Gastroesophageal sphincter (tissue), 4 donors: ENCODE results near the gene GRB2. TPM values are rescaled to one million over a fixed set of nuclear protein-coding genes. Genes with fewer than 3 reads are reported as not detected.
"Not testable (repeated sequence)": the region's sequence is repeated elsewhere in the genome, so short reads cannot be mapped to it uniquely, and the experiment has no call there.

ENCODE experiments used
- ATAC-seq: fragments of 150-250 bp; one replicate; pipeline ENCODE4 v1.9.1; 2016; ENCODE audit warnings: mild to moderate bottlenecking, moderate library complexity
- H3K27ac ChIP-seq, 4 donors: fragments of 200-600 bp; sonication (generic) in 3 of 4; 1 replicate in 3 of 4; 2 replicates in 1 of 4; pipeline ENCODE4 v1.5.1; 2016 to 2019
- H3K27me3 ChIP-seq: fragments of 200-600 bp; sonication (generic); one replicate; pipeline ENCODE4 v1.5.1; 2019
- H3K36me3 ChIP-seq, 2 donors: fragments of 200-600 bp; sonication (generic); one replicate each; pipeline ENCODE4 v1.5.1; 2019; ENCODE audit warnings: control low read depth in 1 of 2
- H3K4me1 ChIP-seq, 3 donors: fragments of 200-600 bp; sonication (generic); 1 replicate in 2 of 3; 2 replicates in 1 of 3; pipeline ENCODE4 v1.5.1; 2016 to 2019; ENCODE audit warnings: control low read depth in 2 of 3
- H3K4me3 ChIP-seq, 2 donors: fragments of 200-600 bp; sonication (generic); one replicate each; pipeline ENCODE4 v1.5.1; 2019; ENCODE audit warnings: mild to moderate bottlenecking in 1 of 2, moderate library complexity in 1 of 2
- H3K9me3 ChIP-seq, 3 donors: fragments of 200-600 bp; sonication (generic); one replicate each; pipeline ENCODE4 v1.5.1; 2017 to 2019; ENCODE audit warnings: control low read depth in 2 of 3
- CTCF ChIP-seq, 4 experiments: fragments of 200-600 bp in 2 of 4; fragments of 450-650 bp in 2 of 4; sonication (generic) in 1 of 4; IDR thresholded peaks; one replicate each; pipeline ENCODE4 v1.5.1; 2017 to 2019; ENCODE audit warnings: antibody characterized with exemption in 4 of 4, mild to moderate bottlenecking in 2 of 4, moderate library complexity in 2 of 4
- EP300 ChIP-seq: sonication (generic); formaldehyde crosslinking; IDR thresholded peaks from one replicate; pipeline ENCODE4 v1.6.1; 2017; ENCODE audit warnings: antibody characterized with exemption, mild to moderate bottlenecking
- POLR2A ChIP-seq, 2 donors: fragments of 450-650 bp; IDR thresholded peaks; one replicate each; pipeline ENCODE4 v1.6.1; 2017; ENCODE audit warnings: antibody characterized with exemption in 2 of 2, mild to moderate bottlenecking in 2 of 2, moderate library complexity in 1 of 2
- POLR2AphosphoS5 ChIP-seq: sonication (generic); formaldehyde crosslinking; IDR thresholded peaks from one replicate; pipeline ENCODE4 v1.6.1; 2017; ENCODE audit warnings: antibody characterized with exemption
- WGBS, 2 donors: methylation state at CpG; one replicate each; pipeline ENCODE4 v1.1.5; 2018; ENCODE audit warnings: low coverage in 1 of 2; 5-methylcytosine and 5-hydroxymethylcytosine counted together
- total RNA-seq, 4 donors: library from RNA; depleted of rRNA; stranded (reverse); fragments of >200 nt; gene quantifications; one replicate each; pipeline ENCODE4 v1.1.0, GENCODE V29; 2016

Gene GRB2
- total RNA-seq, 4 donors from 2014 or later, result 80.6 to 113 (median 97.6) TPM

GRCh38 chr17:75373280-75373679 lies 32.2 kb downstream of the GRB2 start:
- H3K27me3 ChIP-seq, result no peaks in the 10 kb centered on the region
- peaks cover 0 to 52% (median 8%) of the 10 kb centered on the region in 3 donors for H3K4me1 ChIP-seq
- no peaks in the 10 kb centered on the region for H3K9me3 ChIP-seq
- H3K36me3 ChIP-seq, result peaks cover 0 to 22% of the 10 kb centered on the region in 2 donors
- WGBS, 2 donors, result 46 to 61% methylated on average over 4 of the region's 4 CpGs
- ATAC-seq, result no peak
- TF ChIP-seq CTCF (IDR thresholded peaks at IDR 0.05) (no peak), POLR2AphosphoS5 (no peak), POLR2A (IDR thresholded peaks at IDR 0.05) (no peak), EP300 (no peak)
- H3K27ac ChIP-seq, result no peak overlapping the region
- H3K4me3 ChIP-seq, result no peak overlapping the region

- H3K9me3 ChIP-seq, result no peaks in the 10 kb centered on the region
- no peak for ATAC-seq
- 85 to 92% methylated on average over 5 of the region's 5 CpGs for WGBS, 2 donors
- peaks cover 0 to 63% (median 8%) of the 10 kb centered on the region in 3 donors for H3K4me1 ChIP-seq
- no peaks in the 10 kb centered on the region for H3K27me3 ChIP-seq
- TF ChIP-seq CTCF (IDR thresholded peaks at IDR 0.05) (no peak), POLR2AphosphoS5 (no peak), EP300 (no peak), POLR2A (IDR thresholded peaks at IDR 0.05) (no peak)
- no peak overlapping the region for H3K4me3 ChIP-seq
- peaks cover 0 to 18% of the 10 kb centered on the region in 2 donors for H3K36me3 ChIP-seq
- H3K27ac ChIP-seq, result no peak overlapping the region
Measured at GRCh38 chr17:75371981-75372380, 33.5 kb downstream of the GRB2 start.

GRCh38 chr17:75371339-75371738 lies 34.1 kb downstream of the GRB2 start:
- Histone ChIP-seq H3K36me3 (peaks cover 0 to 12% of the 10 kb centered on the region in 2 donors), H3K4me1 (peaks cover 0 to 69% (median 13%) of the 10 kb centered on the region in 3 donors), H3K27me3 (no peaks in the 10 kb centered on the region), H3K9me3 (no peaks in the 10 kb centered on the region), H3K27ac (peak overlapping the region in 1 of 4 donors; percentile 71), H3K4me3 (no peak overlapping the region)
- ATAC-seq, result no peak
- TF ChIP-seq POLR2A (IDR thresholded peaks at IDR 0.05) (no peak), POLR2AphosphoS5 (no peak), CTCF (IDR thresholded peaks at IDR 0.05) (no peak), EP300 (no peak)
- 62 to 78% methylated on average over 6 of the region's 6 CpGs for WGBS, 2 donors

GRCh38 chr17:75370286-75370915 lies 35.1 kb downstream of the GRB2 start:
- H3K36me3 ChIP-seq, result peaks cover 0 to 7% of the 10 kb centered on the region in 2 donors
- no peak overlapping the region for H3K4me3 ChIP-seq
- TF ChIP-seq EP300 (no peak), CTCF (IDR thresholded peaks at IDR 0.05) (no peak), POLR2AphosphoS5 (peak; percentile 48), POLR2A (IDR thresholded peaks at IDR 0.05) (no peak)
- H3K9me3 ChIP-seq, result no peaks in the 10 kb centered on the region
- peak overlapping the region in 3 of 4 donors; percentile 55 to 71 (median 62) for H3K27ac ChIP-seq
- 40 to 46% methylated on average over 6 to 8 of the region's 8 CpGs for WGBS, 2 donors
- peak; percentile 46 for ATAC-seq
- H3K4me1 ChIP-seq, result peaks cover 0 to 79% (median 14%) of the 10 kb centered on the region in 3 donors
- no peaks in the 10 kb centered on the region for H3K27me3 ChIP-seq

- H3K27me3 ChIP-seq, H3K36me3 ChIP-seq, H3K9me3 ChIP-seq, ATAC-seq, H3K4me3 ChIP-seq, H3K27ac ChIP-seq: not testable (repeated sequence)
- peaks cover 0 to 95% (median 18%) of the 10 kb centered on the region in 3 donors for H3K4me1 ChIP-seq
- WGBS, 2 donors, result 85 to 87% methylated on average over 14 to 23 of the region's 25 CpGs
Measured at GRCh38 chr17:75367838-75368789, 37.4 kb downstream of the GRB2 start.
